ENCODE data around the gene GRAP.

The GRAP gene

DNA sequence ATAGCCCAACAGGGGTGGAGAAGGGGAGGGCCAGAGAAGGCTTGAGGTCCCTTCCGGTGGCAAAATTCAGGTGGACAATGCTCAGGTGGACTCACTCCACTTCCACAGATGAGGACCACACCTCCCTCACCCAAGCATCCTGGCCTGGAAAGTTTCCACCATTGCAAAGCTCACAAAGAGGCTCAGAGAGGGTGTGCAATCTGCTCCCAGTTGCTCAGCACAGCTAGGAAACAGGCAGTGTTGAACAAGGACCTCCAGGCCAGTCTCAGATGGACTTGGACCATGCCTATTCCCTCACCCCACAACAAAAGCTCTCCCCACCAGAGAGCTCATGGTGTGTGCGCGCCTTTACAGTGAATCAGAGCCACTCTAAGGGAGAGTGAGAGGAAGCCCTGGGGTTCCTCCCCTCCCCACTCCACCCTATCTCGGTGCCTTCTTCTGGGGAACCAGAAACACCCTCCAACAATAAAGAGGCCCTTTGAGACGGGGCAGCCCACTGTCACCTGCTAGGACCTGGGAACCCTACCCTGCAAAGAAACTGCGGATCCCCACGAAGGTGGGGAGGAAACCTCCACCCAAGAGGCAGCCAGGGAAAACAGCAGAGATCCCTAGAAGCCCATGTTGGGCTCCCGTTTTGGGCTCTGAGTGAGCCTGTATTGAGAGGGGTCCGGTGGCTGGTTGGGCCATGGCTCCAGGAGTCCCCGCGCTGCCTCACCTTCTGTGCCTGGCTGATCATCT, 43.8 kb downstream of the GRAP start:
- peak; percentile 32 for DNase-seq (ENCODE audit: low spot score)

DNA sequence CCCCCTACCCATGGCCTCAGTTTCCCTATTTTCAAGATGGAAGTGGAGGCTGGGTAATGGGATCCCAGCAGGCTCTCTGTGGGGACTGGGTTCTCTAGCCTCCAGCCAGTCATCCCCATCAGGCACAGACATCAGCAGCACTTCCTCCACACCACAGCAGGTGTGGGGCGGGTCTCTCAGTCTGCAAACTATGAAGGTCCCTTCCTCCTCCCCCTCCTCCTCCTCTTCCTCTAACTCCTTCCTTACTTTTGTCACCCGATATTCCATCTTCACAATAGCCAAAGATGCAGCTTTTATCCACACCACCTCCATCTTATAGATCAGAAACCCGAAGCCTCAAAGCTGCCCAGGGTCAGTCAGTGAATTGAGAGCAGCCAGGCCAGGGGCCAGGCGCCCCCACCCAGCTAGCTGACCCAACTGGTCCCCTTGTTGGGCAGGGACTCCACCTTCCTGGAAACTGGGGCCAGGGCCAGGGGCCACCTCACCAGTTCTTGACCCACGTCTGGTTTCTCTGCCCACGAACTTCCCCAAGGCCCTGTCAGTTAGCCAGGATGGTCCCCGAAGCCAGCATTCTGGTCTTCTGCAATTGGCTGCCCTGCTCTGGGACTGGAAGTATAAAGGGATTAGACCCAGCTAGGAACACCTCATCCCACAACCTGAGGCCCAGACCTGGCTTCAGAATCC, 44.7 kb downstream of the GRAP start:
- no peak for DNase-seq (ENCODE audit: low spot score)

DNA sequence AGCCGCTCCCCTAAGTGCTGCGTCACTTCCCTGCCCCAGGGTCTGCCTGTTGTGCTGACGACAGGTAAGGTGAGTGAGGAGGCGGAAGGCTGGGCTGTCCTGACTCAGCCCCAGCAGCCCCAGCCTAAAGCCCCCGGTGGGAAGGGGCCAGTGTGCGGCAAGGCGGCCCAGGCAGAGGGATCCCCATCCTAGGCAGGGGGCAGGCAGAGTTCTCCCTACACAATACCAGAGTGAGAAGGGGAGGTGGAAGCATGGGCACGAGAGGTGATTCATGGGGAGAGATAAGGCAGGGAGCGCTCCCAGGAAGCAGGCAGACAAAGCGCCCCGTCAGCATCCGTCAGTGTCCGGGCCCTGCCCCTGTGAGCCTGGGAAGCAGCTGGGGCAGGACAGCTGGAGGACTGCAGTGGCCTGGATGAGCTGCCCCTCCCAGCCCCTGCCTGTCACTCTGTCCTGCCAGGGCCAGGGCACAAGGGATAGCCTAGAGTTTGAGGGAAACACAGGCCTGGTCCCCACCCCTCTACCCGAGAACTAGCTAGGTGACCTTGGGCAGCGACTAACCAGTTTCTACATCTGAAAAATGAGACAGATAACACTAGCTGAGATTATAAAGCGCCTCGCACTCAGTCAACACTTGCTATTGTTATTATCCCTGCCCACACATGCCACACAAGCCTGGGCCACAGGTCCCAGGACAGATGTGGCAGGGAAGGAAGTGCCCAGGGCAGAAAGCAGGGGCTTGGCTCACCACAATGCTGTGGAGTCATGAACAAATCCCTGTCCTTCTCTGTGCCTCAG, 46.0 kb downstream of the GRAP start:
- DNase-seq (ENCODE audit: low spot score) = no peak

DNA sequence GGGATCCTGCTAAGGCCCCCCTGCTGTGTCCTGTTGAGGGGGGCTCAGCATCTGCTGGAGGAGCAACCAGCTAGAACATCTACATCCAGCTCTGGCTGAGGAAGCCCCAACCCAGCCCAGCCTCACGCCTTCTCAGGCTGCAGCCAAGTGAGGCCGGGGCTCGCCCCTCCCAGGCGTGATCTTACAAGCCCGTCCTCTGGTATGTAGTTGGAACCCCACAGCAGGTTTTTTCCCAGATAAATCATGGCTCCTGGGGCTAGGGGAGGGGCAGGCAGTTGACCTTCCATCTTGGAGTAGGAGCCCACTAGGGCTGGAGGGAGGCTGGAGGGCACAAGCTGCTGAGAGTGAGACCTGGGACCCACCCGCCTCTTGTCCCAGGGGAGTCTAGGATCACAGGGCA, 46.8 kb downstream of the GRAP start:
- no peak for DNase-seq (ENCODE audit: low spot score)

DNA sequence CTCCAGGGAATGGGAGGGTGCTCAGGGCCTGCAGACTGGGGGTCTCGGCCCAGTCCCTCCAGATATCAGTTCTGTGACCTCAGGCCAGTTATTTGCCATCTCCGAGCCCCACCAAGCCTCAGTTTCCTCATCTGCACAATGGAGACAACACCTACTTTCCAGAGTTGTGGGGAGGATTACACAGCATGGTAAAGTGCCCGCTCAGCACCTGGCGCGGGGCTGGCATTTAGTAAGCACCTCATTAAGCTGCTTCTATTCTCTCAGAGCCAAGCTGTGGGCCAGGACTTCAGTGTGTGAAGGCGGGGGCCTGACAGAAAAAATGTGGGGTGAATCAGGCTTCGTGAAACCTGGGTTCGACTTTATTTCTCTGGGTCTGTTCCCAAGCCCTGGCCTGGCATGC, 47.4 kb downstream of the GRAP start:
- no peak for DNase-seq (ENCODE audit: low spot score)

DNA sequence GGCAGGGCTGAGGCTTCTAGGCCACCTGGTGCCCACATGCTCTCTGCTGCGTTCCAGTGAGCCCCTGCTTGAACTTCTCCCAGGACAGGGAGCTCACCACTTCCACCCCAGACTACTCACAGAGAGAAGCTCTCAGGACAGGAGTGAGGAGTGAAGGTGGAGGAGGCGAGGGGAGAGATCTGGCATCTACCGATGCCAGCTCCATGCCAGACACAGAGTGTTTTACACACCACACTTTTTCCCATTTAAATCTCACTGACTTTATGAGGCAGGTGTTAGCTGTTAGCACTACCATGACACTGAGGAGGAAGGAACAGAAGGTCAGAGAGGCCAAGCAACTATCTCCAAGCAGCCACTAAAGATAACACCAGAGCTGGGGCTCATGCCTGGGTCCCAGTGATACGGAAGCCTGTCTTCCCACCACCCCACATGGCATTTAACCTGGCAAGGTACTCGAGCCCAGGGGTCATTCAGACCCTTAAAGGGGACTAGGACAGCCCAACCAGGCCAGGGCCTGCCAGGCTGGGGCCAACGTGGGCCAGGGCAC, 49.0 kb downstream of the GRAP start:
- DNase-seq (ENCODE audit: low spot score) = no peak

DNA sequence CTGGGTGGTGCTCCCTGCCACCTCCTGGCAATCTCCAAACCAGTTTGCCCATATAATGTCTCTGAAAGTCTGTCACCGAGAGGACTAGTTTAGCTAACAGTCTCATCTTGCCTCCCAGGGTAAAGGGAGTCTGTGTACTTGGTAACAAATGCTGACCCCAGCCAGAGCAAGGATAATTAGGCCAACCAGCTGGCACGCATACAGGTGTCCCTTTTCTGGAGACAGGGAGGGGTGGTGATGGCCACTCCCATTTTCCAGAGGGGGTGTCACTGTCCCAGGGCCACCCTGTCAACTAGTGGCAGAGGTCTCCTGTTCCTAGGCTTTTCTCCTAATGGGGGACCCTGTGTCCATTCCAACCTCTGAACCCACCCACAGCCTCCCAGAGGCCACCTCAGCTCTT, 50.3 kb downstream of the GRAP start:
- no peak for DNase-seq (ENCODE audit: low spot score)

DNA sequence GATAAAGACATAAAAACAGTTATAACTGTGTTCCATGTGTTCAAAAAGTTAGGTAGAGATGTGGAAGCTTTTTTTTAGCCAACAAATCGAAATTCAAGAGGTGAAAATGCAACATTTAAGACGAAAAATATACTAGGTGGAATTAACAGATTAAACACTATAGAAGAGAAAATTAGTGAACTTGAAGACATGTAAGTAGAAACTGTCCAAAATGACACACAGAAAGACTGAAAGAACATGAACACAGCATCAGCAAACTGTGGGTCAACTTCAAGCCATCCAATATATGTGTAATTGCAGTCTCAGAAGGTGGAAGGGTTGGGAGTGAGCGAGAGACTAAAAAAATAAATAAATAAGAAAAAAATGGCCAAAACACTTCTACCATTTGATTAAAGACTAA, 51.5 kb downstream of the GRAP start:
- no peak for DNase-seq (ENCODE audit: low spot score)

DNA sequence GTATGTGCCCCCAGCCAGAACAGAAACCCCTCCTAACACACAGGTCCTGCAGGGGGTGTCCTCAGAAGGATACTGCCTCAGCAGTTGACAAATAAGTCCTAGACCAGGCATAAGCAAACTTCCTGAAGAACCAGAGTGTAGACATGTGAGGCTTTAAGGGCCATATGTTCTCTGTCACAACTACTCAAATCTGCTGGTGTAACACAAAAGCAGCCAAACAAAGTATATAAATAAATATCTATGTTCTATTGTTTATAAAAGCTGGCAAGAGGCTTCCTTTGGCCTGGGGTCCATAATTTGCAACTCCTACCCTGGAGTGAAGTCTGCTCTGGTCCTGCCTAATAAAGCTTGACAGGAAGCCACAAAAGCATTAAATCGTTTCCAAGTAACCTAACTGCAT, 52.1 kb downstream of the GRAP start:
- DNase-seq (ENCODE audit: low spot score) = no peak

DNA sequence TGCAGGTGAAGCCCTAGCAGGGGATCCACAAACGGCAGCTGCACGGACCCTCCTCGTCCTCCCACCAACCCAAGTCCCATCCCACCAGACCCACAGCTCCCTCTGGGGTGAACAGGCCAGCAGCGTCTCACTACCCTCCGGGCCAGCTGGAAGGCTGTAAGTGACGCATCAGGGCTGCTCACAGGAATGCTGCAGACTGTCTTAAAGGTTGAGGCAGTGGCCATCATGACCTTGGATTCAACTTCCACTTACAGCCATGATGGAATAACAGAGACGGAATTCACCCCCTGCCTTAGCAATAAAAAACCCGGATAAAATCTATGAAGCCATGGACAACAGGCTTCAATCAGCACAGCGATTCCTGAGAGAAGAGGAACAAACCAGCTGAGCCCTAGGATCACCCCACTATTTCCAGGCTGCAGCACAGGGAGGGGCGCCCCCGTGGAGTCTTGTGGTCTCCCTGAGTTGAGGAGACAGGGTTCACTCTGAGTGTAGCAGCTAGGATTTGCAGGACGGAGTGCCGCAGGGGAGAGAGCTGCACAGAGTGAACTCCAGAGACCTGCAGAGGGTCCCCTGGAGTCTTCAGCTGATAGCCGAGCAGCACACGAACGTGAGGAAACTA, 52.7 kb downstream of the GRAP start:
- DNase-seq (ENCODE audit: low spot score) = no peak

DNA sequence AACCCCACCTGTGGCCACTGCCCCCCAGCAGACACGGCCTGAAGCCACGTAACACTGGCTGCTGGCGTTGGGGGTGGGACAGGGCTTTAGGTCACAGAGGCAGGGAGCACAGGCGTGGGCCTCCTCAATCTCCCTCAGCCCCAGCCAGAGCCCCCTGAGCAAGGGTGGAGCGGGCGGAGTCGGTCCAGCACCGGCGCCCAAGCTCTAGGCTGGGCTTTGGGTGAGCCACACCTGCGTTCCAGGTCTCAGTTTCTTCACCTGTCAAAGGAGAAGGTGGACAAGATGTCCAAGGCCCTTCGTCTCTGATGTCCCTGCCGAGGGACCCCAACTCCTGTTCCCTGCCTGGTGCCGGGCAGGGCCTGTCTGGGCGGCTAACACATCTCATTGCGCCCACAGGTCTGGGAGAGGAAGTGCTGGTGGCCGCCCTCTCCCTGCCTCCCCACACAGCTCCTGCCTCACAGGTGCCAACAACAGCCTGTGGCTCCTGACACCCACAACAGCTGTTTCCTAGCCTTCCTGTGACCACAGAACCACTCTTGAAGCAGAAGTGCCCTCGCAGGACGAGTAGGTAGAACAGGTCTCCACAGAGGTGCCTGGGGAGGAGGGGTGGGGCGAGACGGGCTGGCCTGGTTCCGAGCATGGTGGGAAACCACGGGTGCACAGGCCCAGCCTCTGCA, 54.2 kb downstream of the GRAP start:
- peak; percentile 28 for DNase-seq (ENCODE audit: low spot score)

DNA sequence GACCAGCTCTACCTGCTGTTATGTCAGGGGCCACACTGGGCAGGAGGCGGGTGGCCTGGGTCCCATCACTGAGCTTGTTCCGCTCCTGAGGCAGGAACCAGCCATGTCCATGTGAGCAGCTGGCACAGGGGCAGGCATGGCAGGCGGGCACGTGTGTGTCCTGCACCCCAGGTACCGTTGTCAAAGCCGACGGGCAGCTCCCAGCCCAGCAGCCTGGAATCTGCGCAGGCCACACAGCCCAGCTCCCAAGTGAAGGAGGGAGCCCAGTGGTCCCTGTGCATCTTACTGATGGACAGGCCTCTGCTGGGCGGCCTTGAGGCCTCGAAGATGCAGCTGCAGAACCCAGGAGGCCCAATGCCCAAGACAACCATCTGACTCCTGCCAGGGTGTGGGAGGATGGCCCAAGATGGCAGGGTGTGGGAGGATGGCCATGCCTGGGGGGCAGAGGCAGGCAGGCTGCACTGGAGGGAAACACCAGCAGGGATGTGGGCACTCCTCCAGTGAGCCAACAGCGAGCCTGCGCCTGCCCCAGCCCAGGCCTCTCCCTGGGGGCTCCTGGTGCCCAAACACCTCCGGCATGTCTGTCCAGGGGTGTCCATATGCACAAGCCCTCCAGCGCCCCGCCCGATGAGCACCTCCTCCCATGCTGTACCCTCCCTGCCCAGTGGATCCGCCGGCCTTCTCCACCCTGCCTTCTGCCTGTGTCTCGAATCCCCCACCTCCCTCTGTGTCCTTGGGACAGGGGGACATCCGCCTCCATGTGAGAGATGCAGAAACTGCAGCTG, 55.0 kb downstream of the GRAP start:
- DNase-seq (ENCODE audit: low spot score) = no peak

DNA sequence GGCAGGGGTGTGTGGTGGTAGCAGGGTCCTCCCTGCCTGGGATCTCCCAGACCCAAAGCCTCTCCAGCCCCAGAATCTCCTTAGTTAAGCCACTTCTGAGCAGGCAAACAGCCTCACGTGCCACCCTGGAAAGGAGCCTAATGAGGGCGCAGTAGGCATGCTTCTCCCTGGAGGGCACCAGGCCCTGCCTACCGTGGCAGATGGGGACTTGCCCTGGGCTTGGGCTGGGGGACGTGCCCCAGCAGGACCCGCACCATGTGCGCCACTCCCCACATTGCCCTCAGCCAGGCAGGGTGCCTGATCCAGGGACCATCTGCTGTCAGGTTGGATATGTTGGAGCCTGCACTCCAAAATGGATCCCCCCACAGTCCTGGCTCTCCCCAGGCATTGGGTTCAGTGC, 56.4 kb downstream of the GRAP start:
- no peak for DNase-seq (ENCODE audit: low spot score)

DNA sequence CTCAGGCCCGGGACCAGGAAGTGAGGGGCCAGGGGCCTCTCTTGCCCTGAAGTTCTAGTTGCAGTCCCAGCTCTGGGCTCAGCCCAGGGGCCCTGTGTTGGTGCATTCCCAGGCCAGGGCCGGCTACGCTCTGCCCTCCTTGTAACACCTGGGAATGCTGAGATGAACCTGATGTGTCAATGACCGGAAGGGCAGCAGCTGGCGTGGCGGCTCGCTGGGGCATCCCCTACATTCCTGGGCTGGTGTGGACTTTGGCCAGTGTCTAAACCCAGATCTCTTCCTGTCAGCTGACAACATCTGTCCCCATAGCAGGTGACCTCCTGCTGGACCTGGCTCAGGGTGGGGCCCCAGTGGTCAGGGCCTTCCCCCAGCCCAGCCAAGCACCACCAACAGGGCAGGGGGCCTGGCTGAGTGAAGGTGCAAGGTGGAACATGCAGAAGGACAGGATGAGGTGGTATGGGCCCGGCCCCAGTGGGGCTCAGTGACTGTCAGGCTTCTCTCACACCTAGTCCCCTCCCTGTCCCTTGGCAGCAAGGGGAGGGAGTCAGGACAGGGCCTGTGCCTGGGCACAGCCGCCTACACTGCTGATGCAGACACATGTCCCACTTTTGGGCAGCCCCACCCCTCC, 58.1 kb downstream of the GRAP start:
- DNase-seq (ENCODE audit: low spot score) = no peak

DNA sequence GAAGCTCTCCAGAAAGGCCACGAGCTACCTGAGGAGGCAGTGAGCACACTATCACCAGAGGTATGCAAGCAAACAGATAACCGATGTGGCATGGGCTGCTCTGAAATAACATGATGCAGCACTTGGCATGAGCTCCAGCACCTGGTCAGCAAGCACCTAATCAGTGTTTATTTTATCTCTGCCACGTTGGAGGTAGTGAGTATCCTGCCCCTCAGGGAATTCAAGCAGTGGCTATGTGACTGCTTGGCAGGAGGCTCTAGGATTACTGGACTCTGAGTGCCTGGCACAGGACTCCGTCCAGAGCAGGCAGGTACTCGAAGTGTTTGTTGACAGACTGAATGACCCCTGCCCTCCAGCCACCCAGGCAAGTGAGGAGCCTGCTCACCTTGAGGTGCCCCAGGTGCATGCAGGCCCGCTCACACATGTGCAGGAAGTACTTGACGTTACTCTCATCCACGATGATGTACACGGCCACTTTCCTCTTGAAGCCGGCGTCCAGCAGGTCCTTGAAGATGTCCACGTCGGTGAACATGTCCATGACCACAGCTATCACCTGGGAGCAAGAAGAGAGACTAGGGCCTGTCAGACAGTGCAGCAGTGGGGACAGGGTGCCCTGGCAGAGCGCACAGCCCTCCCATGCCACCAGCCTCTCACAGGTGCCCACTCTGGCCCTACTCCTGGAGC, 58.8 kb downstream of the GRAP start:
- no peak for DNase-seq (ENCODE audit: low spot score)

DNA sequence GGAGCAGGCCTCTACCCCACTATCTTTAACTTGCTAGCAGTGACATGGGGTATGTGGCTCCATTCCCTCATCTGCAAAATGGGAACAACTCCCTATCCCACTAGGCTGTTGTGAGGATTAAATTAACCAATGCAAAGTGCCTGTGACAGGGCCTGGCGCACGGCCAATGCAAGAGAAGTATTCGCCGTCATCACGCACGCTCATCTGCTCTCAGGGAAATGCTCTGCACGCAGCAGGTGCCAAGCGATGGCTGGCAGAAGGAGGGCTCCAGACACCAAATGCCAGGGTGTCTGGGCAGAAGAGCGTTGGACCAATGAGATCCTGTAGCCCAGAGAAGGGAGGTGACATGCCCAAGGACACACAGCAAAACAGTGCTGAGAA, 59.5 kb downstream of the GRAP start:
- DNase-seq (ENCODE audit: low spot score) = no peak

DNA sequence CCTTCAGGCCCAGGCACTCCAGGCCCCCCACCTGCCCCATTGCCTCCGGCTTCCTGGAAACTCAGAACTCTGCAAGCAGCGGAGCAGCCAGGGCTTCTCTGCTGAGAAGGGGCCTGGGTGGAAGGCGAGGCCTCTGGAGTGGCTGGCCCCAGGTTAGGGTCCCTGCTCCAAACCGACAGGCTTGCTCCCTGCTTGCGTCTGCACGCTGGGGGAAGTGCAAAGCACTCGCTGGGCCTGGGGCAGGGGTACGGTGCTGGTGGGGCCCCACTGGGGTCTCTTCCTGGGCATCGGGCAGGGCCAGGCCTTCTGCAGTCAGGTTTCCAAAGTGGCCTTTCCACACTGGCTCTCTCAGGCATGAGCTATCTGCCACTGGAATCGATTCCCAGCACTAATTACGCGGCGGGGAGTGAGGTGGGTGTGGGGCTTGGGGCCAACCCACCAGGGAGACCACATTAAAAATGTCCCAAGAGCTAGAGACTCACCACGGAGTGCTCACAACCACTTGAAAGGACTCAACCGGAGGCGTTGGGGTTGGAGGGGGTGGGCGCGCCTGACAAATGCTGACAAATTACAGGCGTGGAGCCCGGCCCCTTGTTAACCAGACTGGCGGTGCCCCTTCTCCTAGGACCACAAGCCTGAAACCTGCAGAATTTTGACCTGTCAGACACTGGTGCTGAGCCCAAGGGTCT, 60.1 kb downstream of the GRAP start:
- no peak for DNase-seq (ENCODE audit: low spot score)

DNA sequence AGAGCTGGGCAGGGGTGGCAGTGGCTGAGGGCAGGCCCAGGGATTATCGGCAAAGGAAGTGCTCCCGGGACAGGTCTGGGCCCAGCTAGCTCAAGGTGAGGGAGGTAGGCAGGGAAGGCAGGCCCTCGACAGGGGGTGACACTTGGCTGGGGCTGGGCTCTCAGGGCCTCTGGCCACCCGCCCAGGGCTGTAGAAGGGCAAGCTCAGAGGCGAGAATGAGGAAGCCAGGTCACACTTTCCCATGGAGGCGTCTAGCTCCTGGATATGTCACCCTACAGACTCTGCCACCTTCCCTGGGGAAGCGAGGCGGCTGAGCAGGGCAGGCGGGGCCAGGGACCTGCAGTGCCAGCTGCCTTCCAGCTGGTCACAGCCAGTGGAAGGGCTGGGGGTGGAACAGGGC, 61.3 kb downstream of the GRAP start:
- DNase-seq (ENCODE audit: low spot score) = no peak
